Thyroid gland (tissue), 4 donors: Measurements from ENCODE around the gene SCAMP3.

ENCODE experiments used
- POLR2A ChIP-seq, 2 donors: fragments of 450-650 bp; IDR thresholded peaks; one replicate each; pipeline ENCODE4 v1.6.1; 2017; ENCODE audit warnings: antibody characterized with exemption in 2 of 2, mild to moderate bottlenecking in 2 of 2, moderate library complexity in 1 of 2
- TF ChIP-seq, protein P1 (sequence below), 6 experiments: fragments of 200-600 bp in 3 of 6; fragments of 450-650 bp in 3 of 6; sonication (generic) in 3 of 6; IDR thresholded peaks; one replicate each; pipeline ENCODE4 v1.5.1; 2016 to 2019; ENCODE audit warnings: antibody characterized with exemption in 6 of 6, mild to moderate bottlenecking in 2 of 6, inconsistent platforms in 1 of 6, moderate library complexity in 1 of 6

DNA sequence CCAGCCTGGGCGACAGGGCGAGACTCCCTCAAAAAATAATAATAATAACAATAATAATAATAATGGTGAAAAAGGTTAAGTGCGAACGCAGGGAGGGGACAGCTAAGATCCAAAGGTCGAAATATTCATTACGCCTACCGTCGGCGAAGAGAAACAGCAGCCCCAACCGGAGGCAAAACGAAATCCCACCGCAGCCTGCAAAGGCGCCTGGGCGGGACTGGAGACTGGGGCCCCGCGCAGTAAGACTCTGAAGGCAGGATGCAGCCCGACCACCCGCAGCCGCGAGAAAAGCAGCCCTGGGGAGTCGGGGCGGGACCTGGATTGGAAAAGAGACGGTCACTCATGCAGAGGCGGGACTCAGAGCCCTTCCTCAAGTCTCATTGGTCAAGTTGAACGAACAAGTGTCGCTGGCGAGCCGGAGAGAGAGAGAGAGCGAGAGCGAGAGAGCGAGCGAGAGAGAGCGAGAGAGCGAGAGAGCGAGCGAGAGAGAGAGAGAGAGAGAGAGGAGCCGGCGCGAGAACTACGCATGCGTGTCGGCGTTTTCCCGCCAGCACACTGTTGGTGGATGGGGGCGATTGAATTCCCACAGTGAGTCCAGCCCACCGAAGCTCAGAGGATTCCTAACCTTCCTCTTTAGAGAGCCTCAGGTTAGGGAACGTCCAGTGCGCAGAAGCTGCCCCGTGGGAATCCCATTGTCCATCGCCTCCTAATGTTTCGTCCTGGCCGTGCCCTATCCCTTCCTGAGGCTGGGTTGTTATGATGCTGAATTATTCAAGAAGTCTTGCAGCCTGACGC is 17.6 kb downstream of the SCAMP3 start:
- TF ChIP-seq POLR2A (IDR thresholded peaks at IDR 0.05), result peak; percentile 54 to 89
- TF ChIP-seq, protein P1, sequence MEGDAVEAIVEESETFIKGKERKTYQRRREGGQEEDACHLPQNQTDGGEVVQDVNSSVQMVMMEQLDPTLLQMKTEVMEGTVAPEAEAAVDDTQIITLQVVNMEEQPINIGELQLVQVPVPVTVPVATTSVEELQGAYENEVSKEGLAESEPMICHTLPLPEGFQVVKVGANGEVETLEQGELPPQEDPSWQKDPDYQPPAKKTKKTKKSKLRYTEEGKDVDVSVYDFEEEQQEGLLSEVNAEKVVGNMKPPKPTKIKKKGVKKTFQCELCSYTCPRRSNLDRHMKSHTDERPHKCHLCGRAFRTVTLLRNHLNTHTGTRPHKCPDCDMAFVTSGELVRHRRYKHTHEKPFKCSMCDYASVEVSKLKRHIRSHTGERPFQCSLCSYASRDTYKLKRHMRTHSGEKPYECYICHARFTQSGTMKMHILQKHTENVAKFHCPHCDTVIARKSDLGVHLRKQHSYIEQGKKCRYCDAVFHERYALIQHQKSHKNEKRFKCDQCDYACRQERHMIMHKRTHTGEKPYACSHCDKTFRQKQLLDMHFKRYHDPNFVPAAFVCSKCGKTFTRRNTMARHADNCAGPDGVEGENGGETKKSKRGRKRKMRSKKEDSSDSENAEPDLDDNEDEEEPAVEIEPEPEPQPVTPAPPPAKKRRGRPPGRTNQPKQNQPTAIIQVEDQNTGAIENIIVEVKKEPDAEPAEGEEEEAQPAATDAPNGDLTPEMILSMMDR (IDR thresholded peaks at IDR 0.05), result peak in 5 of 6 experiments; percentile 58 to 95 (median 89)
